Measurements from ENCODE around the gene C14orf119.

GRCh38 chr14:23051141-23052057, 43.9 kb upstream of the C14orf119 start:
- TF ChIP-seq POLR2AphosphoS5 (IDR thresholded peaks at IDR 0.05; ENCODE audit: low read depth) (no peak), REST (IDR thresholded peaks at IDR 0.05; ENCODE audit: insufficient replicate concordance, low read depth) (no peak), CTCF (IDR thresholded peaks at IDR 0.05; ENCODE audit: insufficient read depth, low read length) (no peak)
